Activated CD4-positive, alpha-beta T cell treated with anti-CD3 and anti-CD28 coated beads, Interleukin-2, amount 10 ng/mL, durations not matched to agents 7 days and 5 days (primary cell): ENCODE data around the gene JAG2. TPM values are rescaled to one million over a fixed set of nuclear protein-coding genes. Genes with fewer than 3 reads are reported as not detected.

Experiments used
- CTCF ChIA-PET: fragments of 350-600 bp; sonication (Branson Sonifier 250); formaldehyde crosslinking; loops from one replicate; lab custom pipeline; 2021; ENCODE audit warnings: antibody characterized with exemption; lab: Charles Lee
- POLR2A ChIA-PET: fragments of 350-600 bp; sonication (Branson Sonifier 250); formaldehyde crosslinking; loops from one replicate; lab custom pipeline; 2021; ENCODE audit warnings: antibody characterized with exemption; lab: Charles Lee
- DNase-seq: peaks from one replicate; pipeline ENCODE4 v3.0.0-alpha.2; 2020
- H3K27ac Mint-ChIP-seq: one replicate; pipeline ENCODE4 v1.8.0; 2021; ENCODE audit warnings: mild to moderate bottlenecking, moderate library complexity, mixed read lengths
- H3K27me3 Mint-ChIP-seq: one replicate; pipeline ENCODE4 v1.8.0; 2021; ENCODE audit warnings: mixed read lengths
- H3K36me3 Mint-ChIP-seq: one replicate; pipeline ENCODE4 v1.8.0; 2021; ENCODE audit warnings: low read depth, mixed read lengths
- H3K4me1 Mint-ChIP-seq: one replicate; pipeline ENCODE4 v1.8.0; 2021; ENCODE audit warnings: mixed read lengths
- H3K4me3 Mint-ChIP-seq: one replicate; pipeline ENCODE4 v1.8.0; 2021; ENCODE audit warnings: mild to moderate bottlenecking, moderate library complexity, mixed read lengths
- H3K9me3 Mint-ChIP-seq: one replicate; pipeline ENCODE4 v1.8.0; 2021; ENCODE audit warnings: mixed read lengths
- total RNA-seq, 2 experiments: library from RNA; stranded (reverse); gene quantifications; one replicate each; pipeline ENCODE4 v1.2.3, GENCODE V29; 2021

The JAG2 gene
- total RNA-seq, 2 experiments from 2014 or later = 1.5 TPM

- Mint-ChIP-seq H3K4me3 (no peak overlapping the region), H3K36me3 (no peaks in the 10 kb centered on the region), H3K9me3 (no peaks in the 10 kb centered on the region), H3K4me1 (peaks cover 33% of the 10 kb centered on the region), H3K27ac (no peak overlapping the region), H3K27me3 (no peaks in the 10 kb centered on the region)
- ChIA-PET POLR2A (no interaction called here), CTCF (interaction anchor here (1.2 kb wide), 1 partner anchor 175 kb away, joined by 3 read pairs; no protein-coding TSS in a partner anchor)
- DNase-seq = no peak
Observed at GRCh38 chr14:105176513-105176912, 7.9 kb upstream of the JAG2 start.

- ChIA-PET POLR2A (interaction anchor here (0.7 kb wide), 1 partner anchor 317 kb away, joined by 4 read pairs; no protein-coding TSS in a partner anchor), CTCF (no interaction called here)
- H3K9me3 Mint-ChIP-seq = no peaks in the 10 kb centered on the region
- no peak overlapping the region for H3K4me3 Mint-ChIP-seq
- peaks cover 33% of the 10 kb centered on the region for H3K4me1 Mint-ChIP-seq
- peak overlapping the region; percentile 9 for H3K27ac Mint-ChIP-seq
- no peaks in the 10 kb centered on the region for H3K36me3 Mint-ChIP-seq
- H3K27me3 Mint-ChIP-seq = peaks cover 7% of the 10 kb centered on the region
- peak; percentile 52 for DNase-seq
Observed at GRCh38 chr14:105173901-105174894, 5.6 kb upstream of the JAG2 start.

GRCh38 chr14:105173145-105173544 is 4.6 kb upstream of the JAG2 start:
- Mint-ChIP-seq H3K27me3 (peaks cover 8% of the 10 kb centered on the region), H3K27ac (no peak overlapping the region), H3K4me3 (no peak overlapping the region), H3K4me1 (peaks cover 34% of the 10 kb centered on the region), H3K9me3 (no peaks in the 10 kb centered on the region), H3K36me3 (no peaks in the 10 kb centered on the region)
- DNase-seq = no peak
- ChIA-PET CTCF (interaction anchor here (4.7 kb wide), 1 partner anchor 8 kb away, joined by 22 read pairs; the partner anchor contains the start of gene NUDT14), POLR2A (interaction anchor here (0.5 kb wide), 1 partner anchor 43 kb away, joined by 6 read pairs; no protein-coding TSS in a partner anchor)

GRCh38 chr14:105172476-105172875 is 3.9 kb upstream of the JAG2 start:
- H3K4me3 Mint-ChIP-seq = no peak overlapping the region
- H3K27me3 Mint-ChIP-seq = peaks cover 8% of the 10 kb centered on the region
- H3K36me3 Mint-ChIP-seq = no peaks in the 10 kb centered on the region
- no peaks in the 10 kb centered on the region for H3K9me3 Mint-ChIP-seq
- CTCF ChIA-PET = interaction anchor here (0.8 to 4.7 kb wide), 2 partner anchors 9 to 40 kb away, joined by 4 to 22 read pairs; partner anchors contain the start of gene NUDT14
- no peak for DNase-seq
- peaks cover 34% of the 10 kb centered on the region for H3K4me1 Mint-ChIP-seq
- no peak overlapping the region for H3K27ac Mint-ChIP-seq
- POLR2A ChIA-PET = interaction anchor here (0.5 kb wide), 1 partner anchor 42 kb away, joined by 6 read pairs; no protein-coding TSS in a partner anchor

- no peak overlapping the region for H3K27ac Mint-ChIP-seq
- CTCF ChIA-PET = interaction anchor here (0.6 to 4.7 kb wide), 4 partner anchors 10 to 33 kb away, joined by 4 to 22 read pairs (median 4); partner anchors contain the start of gene NUDT14
Observed at GRCh38 chr14:105171004-105171673, 2.6 kb upstream of the JAG2 start.

GRCh38 chr14:105169776-105170655 is 1.4 kb upstream of the JAG2 start:
- H3K27me3 Mint-ChIP-seq = peaks cover 15% of the 10 kb centered on the region
- H3K27ac Mint-ChIP-seq = no peak overlapping the region
- H3K36me3 Mint-ChIP-seq = no peaks in the 10 kb centered on the region
- ChIA-PET CTCF (interaction anchor here (0.5 to 4.7 kb wide), 8 partner anchors 10 to 1023 kb away, joined by 3 to 22 read pairs (median 4); partner anchors contain the start of gene NUDT14), POLR2A (no interaction called here)
- H3K9me3 Mint-ChIP-seq = no peaks in the 10 kb centered on the region
- H3K4me1 Mint-ChIP-seq = peaks cover 28% of the 10 kb centered on the region
- no peak for DNase-seq
- peak overlapping the region; percentile 65 for H3K4me3 Mint-ChIP-seq

More at GRCh38 chr14:105171004-105171673, 2.6 kb upstream of the JAG2 start:
- Mint-ChIP-seq H3K36me3 (no peaks in the 10 kb centered on the region), H3K27me3 (peaks cover 15% of the 10 kb centered on the region), H3K9me3 (no peaks in the 10 kb centered on the region), H3K4me1 (peaks cover 34% of the 10 kb centered on the region), H3K4me3 (no peak overlapping the region)
- no peak for DNase-seq
- POLR2A ChIA-PET = no interaction called here

GRCh38 chr14:105168979-105169507 is 467 bp upstream of the JAG2 start:
- H3K27ac Mint-ChIP-seq = no peak overlapping the region
- POLR2A ChIA-PET = no interaction called here
- peaks cover 19% of the 10 kb centered on the region for H3K4me1 Mint-ChIP-seq
- DNase-seq = peak; percentile 36
- H3K27me3 Mint-ChIP-seq = peaks cover 15% of the 10 kb centered on the region
- no peaks in the 10 kb centered on the region for H3K36me3 Mint-ChIP-seq
- CTCF ChIA-PET = interaction anchor here (1.0 to 4.7 kb wide), 4 partner anchors 9 to 25 kb away, joined by 3 to 22 read pairs (median 4); partner anchors contain the start of gene NUDT14
- no peaks in the 10 kb centered on the region for H3K9me3 Mint-ChIP-seq
- H3K4me3 Mint-ChIP-seq = peak overlapping the region; percentile 49

- no peaks in the 10 kb centered on the region for H3K36me3 Mint-ChIP-seq
- H3K4me3 Mint-ChIP-seq = peak overlapping the region; percentile 49
- H3K4me1 Mint-ChIP-seq = peaks cover 15% of the 10 kb centered on the region
- no peak overlapping the region for H3K27ac Mint-ChIP-seq
- DNase-seq = no peak
- ChIA-PET POLR2A (no interaction called here), CTCF (interaction anchor here (1.3 kb wide), 1 partner anchor 9 kb away, joined by 4 read pairs; no protein-coding TSS in a partner anchor)
- peaks cover 15% of the 10 kb centered on the region for H3K27me3 Mint-ChIP-seq
- no peaks in the 10 kb centered on the region for H3K9me3 Mint-ChIP-seq
Observed at GRCh38 chr14:105168093-105168420, 519 bp downstream of the JAG2 start.

- POLR2A ChIA-PET = no interaction called here
Observed at GRCh38 chr14:105167303-105168092, 1.1 kb downstream of the JAG2 start.

GRCh38 chr14:105166571-105167302 is 1.8 kb downstream of the JAG2 start:
- no peaks in the 10 kb centered on the region for H3K36me3 Mint-ChIP-seq

More at GRCh38 chr14:105167303-105168092, 1.1 kb downstream of the JAG2 start:
- no peak overlapping the region for H3K27ac Mint-ChIP-seq
- H3K9me3 Mint-ChIP-seq = no peaks in the 10 kb centered on the region
- DNase-seq = no peak
- H3K36me3 Mint-ChIP-seq = no peaks in the 10 kb centered on the region
- peaks cover 15% of the 10 kb centered on the region for H3K4me1 Mint-ChIP-seq
- H3K27me3 Mint-ChIP-seq = peaks cover 15% of the 10 kb centered on the region
- CTCF ChIA-PET = interaction anchor here (1.3 kb wide), 1 partner anchor 8 kb away, joined by 4 read pairs; no protein-coding TSS in a partner anchor
- peak overlapping the region; percentile 49 for H3K4me3 Mint-ChIP-seq

More at GRCh38 chr14:105166571-105167302, 1.8 kb downstream of the JAG2 start:
- Mint-ChIP-seq H3K27ac (no peak overlapping the region), H3K4me1 (peaks cover 13% of the 10 kb centered on the region), H3K27me3 (peaks cover 15% of the 10 kb centered on the region), H3K4me3 (peak overlapping the region; percentile 32), H3K9me3 (no peaks in the 10 kb centered on the region)
- CTCF ChIA-PET = no interaction called here
- POLR2A ChIA-PET = no interaction called here
- DNase-seq = no peak
